A673 (cell line): ENCODE data around the gene C2orf68. TPM values are rescaled to one million over a fixed set of nuclear protein-coding genes. Genes with fewer than 3 reads are reported as not detected.

ENCODE experiments used
- BruUV-seq: library from RNA; stranded (reverse); fragments of 400-500 nt; replicated peaks from 2 replicates; lab custom pipeline; 2021; lab: Mats Ljungman, UMichigan
- CTCF ChIA-PET: fragments of 300-600 bp; sonication (Branson Sonifier 250); formaldehyde crosslinking; loops from one replicate; lab custom pipeline; 2022; ENCODE audit warnings: antibody characterized with exemption; lab: Charles Lee
- POLR2A ChIA-PET: fragments of 300-600 bp; sonication (Branson Sonifier 250); formaldehyde crosslinking; loops from one replicate; lab custom pipeline; 2022; ENCODE audit warnings: antibody characterized with exemption; ENCODE audit not compliant: low non-redundant PET; lab: Charles Lee
- DNase-seq: peaks from one replicate; pipeline ENCODE4 v3.0.0-alpha.2; 2015; ENCODE audit warnings: low spot score
- H3K27ac ChIP-seq: fragments of 200-600 bp; sonication (generic); 2 replicates; pipeline ENCODE4 v1.5.1; 2016; ENCODE audit warnings: mixed run types, low read depth, mild to moderate bottlenecking, mixed read lengths, antibody characterized with exemption, low read length; ENCODE audit not compliant: poor library complexity, severe bottlenecking
- H3K27me3 ChIP-seq: fragments of 200-600 bp; sonication (generic); replicated peaks from 2 replicates; pipeline ENCODE4 v1.6.1; 2017; ENCODE audit warnings: mixed run types, low read depth, mild to moderate bottlenecking, mixed read lengths, antibody characterized with exemption, low read length; ENCODE audit not compliant: insufficient read depth, poor library complexity
- H3K36me3 ChIP-seq: fragments of 200-600 bp; sonication (generic); 2 replicates; pipeline ENCODE4 v1.6.1; 2016; ENCODE audit warnings: mixed run types, mild to moderate bottlenecking, mixed read lengths, antibody characterized with exemption, low read length; ENCODE audit not compliant: insufficient read depth, poor library complexity, severe bottlenecking
- H3K4me1 ChIP-seq: fragments of 200-600 bp; sonication (generic); 2 replicates; pipeline ENCODE4 v1.6.1; 2017; ENCODE audit warnings: mixed run types, mild to moderate bottlenecking, mixed read lengths, antibody characterized with exemption, low read length; ENCODE audit not compliant: insufficient read depth, poor library complexity, severe bottlenecking
- H3K4me3 ChIP-seq: fragments of 200-600 bp; sonication (generic); 2 replicates; pipeline ENCODE4 v1.5.1; 2016; ENCODE audit warnings: low read depth, mixed run types, mild to moderate bottlenecking, mixed read lengths, low read length; ENCODE audit not compliant: poor library complexity, severe bottlenecking
- H3K9me3 ChIP-seq: fragments of 200-600 bp; sonication (generic); 2 replicates; pipeline ENCODE4 v1.6.1; 2016; ENCODE audit warnings: mixed run types, low read depth, mild to moderate bottlenecking, mixed read lengths, antibody characterized with exemption, low read length; ENCODE audit not compliant: poor library complexity, severe bottlenecking
- EZH2 ChIP-seq: fragments of 200-600 bp; sonication (generic); IDR thresholded peaks from 2 replicates; pipeline ENCODE4 v1.6.1; 2017; ENCODE audit warnings: borderline replicate concordance, low read depth, mild to moderate bottlenecking, mixed read lengths, antibody characterized with exemption, low read length; ENCODE audit not compliant: poor library complexity, severe bottlenecking
- intact Hi-C: fragments of 100-400 bp; cut with micrococcal nuclease; formaldehyde crosslinking; loops from one replicate; pipeline ENCODE4 v1.10.0; 2022; ENCODE audit not compliant: unreplicated experiment
- total RNA-seq: library from RNA; stranded (reverse); gene quantifications from 2 replicates; pipeline ENCODE4 v1.2.3, GENCODE V29; 2021
- TF ChIP-seq, protein P1 (sequence below): fragments of 300-800, 200-600 bp; sonication (generic); conservative IDR thresholded peaks from 2 replicates; pipeline ENCODE4 v1.5.1; 2017; ENCODE audit warnings: low read depth, mild to moderate bottlenecking, antibody characterized with exemption, low read length, moderate library complexity, mixed read lengths

C2orf68 gene
- total RNA-seq, 1 experiment from 2014 or later, result 46.4 TPM

DNA sequence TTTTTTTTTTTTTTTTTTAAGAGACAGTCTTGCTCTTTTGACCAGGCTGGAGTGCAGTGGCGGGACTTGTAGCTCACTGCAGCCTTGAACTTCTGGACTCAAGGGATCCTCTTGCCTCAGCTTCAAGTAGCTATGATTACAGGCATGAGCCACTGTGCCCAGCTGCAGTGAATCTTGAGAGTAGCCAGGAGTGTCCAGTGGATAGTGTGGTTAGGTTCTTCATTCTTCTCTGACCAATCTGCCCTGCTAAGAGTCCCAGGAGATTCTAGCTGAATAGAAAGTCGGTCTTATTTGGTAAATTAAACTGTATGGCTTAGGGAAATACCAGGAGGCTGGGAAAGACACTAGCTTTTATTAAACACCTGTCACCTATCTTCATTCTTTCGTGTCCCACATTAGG is 19.4 kb upstream of the C2orf68 start:
- Histone ChIP-seq H3K27ac (no peak overlapping the region), H3K27me3 (no peaks in the 10 kb centered on the region), H3K36me3 (peaks cover 85% of the 10 kb centered on the region), H3K4me3 (no peak overlapping the region), H3K4me1 (no peaks in the 10 kb centered on the region), H3K9me3 (no peaks in the 10 kb centered on the region)
- TF ChIP-seq, protein P1, sequence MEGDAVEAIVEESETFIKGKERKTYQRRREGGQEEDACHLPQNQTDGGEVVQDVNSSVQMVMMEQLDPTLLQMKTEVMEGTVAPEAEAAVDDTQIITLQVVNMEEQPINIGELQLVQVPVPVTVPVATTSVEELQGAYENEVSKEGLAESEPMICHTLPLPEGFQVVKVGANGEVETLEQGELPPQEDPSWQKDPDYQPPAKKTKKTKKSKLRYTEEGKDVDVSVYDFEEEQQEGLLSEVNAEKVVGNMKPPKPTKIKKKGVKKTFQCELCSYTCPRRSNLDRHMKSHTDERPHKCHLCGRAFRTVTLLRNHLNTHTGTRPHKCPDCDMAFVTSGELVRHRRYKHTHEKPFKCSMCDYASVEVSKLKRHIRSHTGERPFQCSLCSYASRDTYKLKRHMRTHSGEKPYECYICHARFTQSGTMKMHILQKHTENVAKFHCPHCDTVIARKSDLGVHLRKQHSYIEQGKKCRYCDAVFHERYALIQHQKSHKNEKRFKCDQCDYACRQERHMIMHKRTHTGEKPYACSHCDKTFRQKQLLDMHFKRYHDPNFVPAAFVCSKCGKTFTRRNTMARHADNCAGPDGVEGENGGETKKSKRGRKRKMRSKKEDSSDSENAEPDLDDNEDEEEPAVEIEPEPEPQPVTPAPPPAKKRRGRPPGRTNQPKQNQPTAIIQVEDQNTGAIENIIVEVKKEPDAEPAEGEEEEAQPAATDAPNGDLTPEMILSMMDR, result no peak
- no peak for TF ChIP-seq EZH2
- BruUV-seq, result no TSS peak
- intact Hi-C loops, result no loop called here
- no peak for DNase-seq
- ChIA-PET CTCF (no interaction called here), POLR2A (no interaction called here)

- peaks cover 92% of the 10 kb centered on the region for H3K36me3 ChIP-seq
- H3K9me3 ChIP-seq, result no peaks in the 10 kb centered on the region
- no peaks in the 10 kb centered on the region for H3K4me1 ChIP-seq
- ChIA-PET POLR2A (no interaction called here), CTCF (interaction anchor here (1.0 kb wide), 1 partner anchor 9 kb away, joined by 4 read pairs; no protein-coding TSS in a partner anchor)
- no peak for DNase-seq
- intact Hi-C loops, result no loop called here
- H3K27ac ChIP-seq, result no peak overlapping the region
- H3K4me3 ChIP-seq, result no peak overlapping the region
- BruUV-seq, result no TSS peak
- TF ChIP-seq, protein P1, result no peak
- no peak for TF ChIP-seq EZH2
- H3K27me3 ChIP-seq, result no peaks in the 10 kb centered on the region
These were observed 16.8 kb upstream of the C2orf68 start for GRCh38 chr2:85628658-85629057.

- CTCF ChIA-PET, result no interaction called here
- TF ChIP-seq, protein P1, result no peak
- no peak for TF ChIP-seq EZH2
- POLR2A ChIA-PET, result no interaction called here
- no peaks in the 10 kb centered on the region for H3K9me3 ChIP-seq
- peaks cover 90% of the 10 kb centered on the region for H3K36me3 ChIP-seq
- H3K27me3 ChIP-seq, result no peaks in the 10 kb centered on the region
- no peak overlapping the region for H3K27ac ChIP-seq
- H3K4me3 ChIP-seq, result no peak overlapping the region
- intact Hi-C loops, result no loop called here
- no TSS peak for BruUV-seq
- no peak for DNase-seq
- no peaks in the 10 kb centered on the region for H3K4me1 ChIP-seq
These were observed 12.1 kb upstream of the C2orf68 start for GRCh38 chr2:85623991-85624390.
